K562 (cell line): ENCODE data around the gene UBE3D. TPM values are rescaled to one million over a fixed set of nuclear protein-coding genes. Genes with fewer than 3 reads are reported as not detected.

Source experiments
- ATAC-seq: fragments of 200-7000 bp; cut with Tn5 transposase; 3 replicates; pipeline ENCODE4 v1.9.1; 2020; ENCODE audit warnings: moderate library complexity
- BruUV-seq: library from RNA; stranded (reverse); fragments of 400-500 nt; replicated peaks from 2 replicates; lab custom pipeline; 2021; lab: Mats Ljungman, UMichigan
- CTCF ChIA-PET: fragments of 300-600 bp; formaldehyde crosslinking; extraction: SDS; loops from one replicate; lab custom pipeline; 2021; ENCODE audit warnings: low intra/inter-chr PET ratio; lab: Yijun Ruan, JAX
- POLR2A ChIA-PET: fragments of 300-600, 350-650 bp; sonication (Branson Sonifier 250); formaldehyde crosslinking; extraction: SDS; loops from one replicate; lab custom pipeline; 2021; ENCODE audit warnings: antibody characterized with exemption, inconsistent platforms; lab: Yijun Ruan, JAX
- DNase-seq, 4 experiments: peaks; one replicate each; pipeline versions ENCODE4 v3.0.0 to v3.0.0-alpha.2; 2011 to 2018; ENCODE audit warnings: low spot score in 3 of 4, mixed read lengths in 3 of 4; ENCODE audit errors: extremely low read depth in 1 of 4
- FAIRE-seq: peaks from 2 replicates; lab custom pipeline; 2011; peaks lifted over from hg19 to GRCh38; lab: Jason Lieb, UNC
- H2AFZ ChIP-seq: 2 replicates; pipeline ENCODE4 v1.6.0; 2011; ENCODE audit warnings: low read depth, low read length, control low read depth, inconsistent platforms
- H3K27ac ChIP-seq: fragments of 200-600 bp; 3 replicates; pipeline ENCODE4 v1.8.0; 2011; ENCODE audit warnings: low read depth, mild to moderate bottlenecking, control low read depth, inconsistent platforms, low read length, moderate library complexity, mixed read lengths; ENCODE audit errors: extremely low read depth
- H3K27me3 ChIP-seq, 2 experiments: fragments of 300-600 bp in 1 of 2; 2 replicates in 1 of 2; 3 replicates in 1 of 2; pipeline versions ENCODE4 v1.6.0 to v1.8.0; 2011; ENCODE audit warnings: inconsistent platforms in 2 of 2, low read length in 2 of 2, mild to moderate bottlenecking in 1 of 2, mixed read lengths in 1 of 2, moderate library complexity in 1 of 2; ENCODE audit not compliant: control insufficient read depth in 2 of 2, insufficient read depth in 2 of 2
- H3K36me3 ChIP-seq: fragments of 300-600 bp; 3 replicates; pipeline ENCODE4 v1.8.0; 2011; ENCODE audit warnings: mild to moderate bottlenecking, low read length, inconsistent platforms; ENCODE audit not compliant: control insufficient read depth, insufficient read depth
- H3K4me1 ChIP-seq, 2 experiments: fragments of 200-600 bp in 1 of 2; replicated peaks in 1 of 2; 2 replicates in 1 of 2; 3 replicates in 1 of 2; pipeline versions ENCODE4 v1.5.1 to v1.8.0; 2011; ENCODE audit warnings: inconsistent platforms in 2 of 2, low read length in 2 of 2, mild to moderate bottlenecking in 1 of 2, mixed read lengths in 1 of 2, moderate library complexity in 1 of 2; ENCODE audit not compliant: control insufficient read depth in 2 of 2, insufficient read depth in 2 of 2
- H3K4me2 ChIP-seq: 2 replicates; pipeline ENCODE4 v1.6.1; 2011; ENCODE audit warnings: low read length, control low read depth, inconsistent platforms, mixed read lengths; ENCODE audit not compliant: insufficient read depth
- H3K4me3 ChIP-seq: fragments of 200-600 bp; sonication (generic), shearing (Covaris generic); 2 replicates; pipeline ENCODE4 v1.5.1; 2016; ENCODE audit warnings: control low read depth, inconsistent platforms
- H3K79me2 ChIP-seq: fragments of 200-600 bp; 3 replicates; pipeline ENCODE4 v1.8.0; 2011; ENCODE audit warnings: low read length, inconsistent platforms; ENCODE audit not compliant: control insufficient read depth, insufficient read depth
- H3K9ac ChIP-seq, 2 experiments: 2 replicates each; pipeline versions ENCODE4 v1.6.0 to v1.6.1; 2011; ENCODE audit warnings: low read depth in 2 of 2, low read length in 2 of 2, control low read depth in 1 of 2, inconsistent platforms in 1 of 2, mild to moderate bottlenecking in 1 of 2, mixed read lengths in 1 of 2; ENCODE audit not compliant: insufficient read depth in 1 of 2
- H3K9me1 ChIP-seq: one replicate; pipeline ENCODE4 v1.6.0; 2011; ENCODE audit warnings: inconsistent platforms, mild to moderate bottlenecking, low read length, moderate library complexity; ENCODE audit not compliant: control insufficient read depth, insufficient read depth
- H3K9me3 ChIP-seq: replicated peaks from 2 replicates; pipeline ENCODE4 v1.5.1; 2011; ENCODE audit warnings: low read depth, low read length, inconsistent platforms; ENCODE audit not compliant: control insufficient read depth, insufficient read depth
- H4K20me1 ChIP-seq: replicated peaks from 2 replicates; pipeline ENCODE4 v1.6.1; 2011; ENCODE audit warnings: low read length, inconsistent platforms, mixed read lengths; ENCODE audit not compliant: control insufficient read depth, insufficient read depth
- CEBPB ChIP-seq: fragments of 450-650 bp; IDR thresholded peaks from 2 replicates; pipeline ENCODE4 v1.6.1; 2016; ENCODE audit warnings: missing genetic modification characterization, missing compliant biosample characterization
- ETS2 ChIP-seq: IDR thresholded peaks from 2 replicates; pipeline ENCODE4 v1.6.1; 2016; ENCODE audit warnings: borderline replicate concordance, missing genetic modification characterization, mild to moderate bottlenecking, moderate library complexity, missing compliant biosample characterization; ENCODE audit not compliant: poor library complexity, severe bottlenecking
- ILK ChIP-seq: fragments of 450-650 bp; IDR thresholded peaks from 2 replicates; pipeline ENCODE4 v1.6.1; 2016; ENCODE audit warnings: missing genetic modification characterization, low read depth, mild to moderate bottlenecking, missing compliant biosample characterization, moderate library complexity, borderline replicate concordance
- STAG1 ChIP-seq: sonication (generic); formaldehyde crosslinking; IDR thresholded peaks from 2 replicates; pipeline ENCODE4 v1.5.0; 2020; ENCODE audit warnings: missing genetic modification reagents, borderline replicate concordance
- TCF3 ChIP-seq: sonication (generic); formaldehyde crosslinking; IDR thresholded peaks from 2 replicates; pipeline ENCODE4 v1.4.0; 2020; ENCODE audit warnings: mild to moderate bottlenecking, missing genetic modification reagents
- ZNF589 ChIP-seq: fragments of 200-800 bp; sonication (Bioruptor generic); IDR thresholded peaks from 2 replicates; pipeline ENCODE4 v1.6.1; 2016; ENCODE audit warnings: low read depth, missing genetic modification characterization, missing compliant biosample characterization
- WGBS: fragments of 100-300 bp; shearing (Covaris generic); methylation state at CpG from one replicate; pipeline ENCODE4 v1.1.6; 2016; ENCODE audit warnings: low coverage, mixed read lengths; ENCODE audit not compliant: insufficient coverage; ENCODE audit errors: missing lambda C conversion rate; 5-methylcytosine and 5-hydroxymethylcytosine counted together
- in situ Hi-C: fragments of 300-500 bp; cut with MboI; formaldehyde crosslinking; loops from 4 replicates; pipeline ENCODE4 v1.15.0; 2018; ENCODE audit warnings: inconsistent platforms, mixed read lengths
- intact Hi-C: fragments of 100-400 bp; cut with micrococcal nuclease; formaldehyde crosslinking; loops from 2 replicates; pipeline ENCODE4 v1.14.2; 2022
- polyA plus RNA-seq, 8 experiments: library from polyadenylated mRNA; depleted of rRNA in 4 of 8; stranded (reverse) in 5 of 8; unstranded in 3 of 8; fragments of >200 nt; fragmentation: Nextera tagmentation in 2 of 8; fragmentation: Illumina TruSeq in 1 of 8; extraction: Ambion mirVana in 2 of 8; extraction: Trizol in 1 of 8; gene quantifications; 2 replicates each; pipeline versions ENCODE4 v1.2.1 to v1.2.3, GENCODE V29; 2011 to 2014; ENCODE audit warnings: inconsistent platforms in 1 of 8, missing spikeins in 1 of 8
- total RNA-seq, 7 experiments: library from RNA; depleted of rRNA in 6 of 7; stranded (reverse); fragments of >200 nt in 6 of 7; fragmentation: Illumina TruSeq in 2 of 7; extraction: Trizol in 2 of 7; gene quantifications; 2 replicates each; pipeline versions ENCODE4 v1.2.1 to v1.2.3, GENCODE V29; 2011 to 2021; ENCODE audit warnings: low replicate concordance in 1 of 7
- TF ChIP-seq, protein P1 (sequence below): fragments of 200-800 bp; sonication (Bioruptor generic); IDR thresholded peaks from 2 replicates; pipeline ENCODE4 v1.6.1; 2017; ENCODE audit warnings: missing genetic modification characterization, missing compliant biosample characterization
- TF ChIP-seq, protein P2 (sequence below): fragments of 200-600 bp; sonication (generic); IDR thresholded peaks from one replicate; pipeline ENCODE4 v1.6.1; 2012; ENCODE audit warnings: mild to moderate bottlenecking, low read depth, low read length, inconsistent platforms

UBE3D gene
- total and polyA plus RNA-seq, 9 of the 15 experiments (the other 6 are each of a cell fraction or from before 2014, with no cell fraction given), result 9.4 to 17.6 (median 11.9) TPM

DNA sequence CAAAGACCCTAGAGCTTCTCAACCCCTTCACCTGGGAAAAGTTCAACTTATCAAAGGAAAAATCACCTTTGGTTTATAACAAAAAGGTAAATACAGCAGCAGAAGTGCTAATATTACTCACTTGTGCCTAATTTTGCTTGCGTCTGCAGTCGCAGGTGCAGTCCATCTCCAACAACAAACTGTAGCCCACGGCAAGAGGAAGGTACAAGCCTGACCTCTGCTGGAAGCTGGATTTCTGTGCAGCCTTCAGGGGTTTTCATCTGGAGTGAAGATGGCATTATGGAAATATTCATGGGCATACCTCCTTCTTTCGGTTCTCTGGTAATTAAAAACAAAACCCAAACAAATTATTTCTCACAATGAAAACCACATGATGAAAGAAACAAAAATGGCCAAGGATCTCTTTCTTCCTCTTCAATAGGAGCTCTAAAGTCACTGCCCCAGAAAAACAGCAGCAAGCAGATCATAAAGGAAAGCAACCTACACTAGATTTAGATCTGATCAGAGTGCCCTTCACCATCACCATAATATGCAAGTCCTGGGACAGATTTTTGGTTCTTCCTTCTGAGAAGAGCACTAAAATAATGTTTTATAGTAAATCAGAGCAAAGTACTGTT is 7.8 kb downstream of the UBE3D start:
- no peak overlapping the region for H3K9ac ChIP-seq
- no peak overlapping the region for H3K27ac ChIP-seq
- no peak overlapping the region for H3K4me3 ChIP-seq
- intact Hi-C loops, result loop anchor here (1.0 to 10.0 kb wide), 6 partner anchors 173 to 788 kb away; no protein-coding TSS in a partner anchor
- in situ Hi-C loops, result loop anchor here (5.0 to 25.0 kb wide), 3 partner anchors 313 to 806 kb away; no protein-coding TSS in a partner anchor
- ATAC-seq, result peak; percentile 78
- no peaks in the 10 kb centered on the region for H3K79me2 ChIP-seq
- CTCF ChIA-PET, result interaction anchor here (0.7 to 4.2 kb wide), 4 partner anchors 216 to 806 kb away, joined by 3 to 21 read pairs (median 5); no protein-coding TSS in a partner anchor
- no peak overlapping the region for H3K4me2 ChIP-seq
- H3K36me3 ChIP-seq, result peaks cover 39% of the 10 kb centered on the region
- H3K9me3 ChIP-seq, result no peaks in the 10 kb centered on the region
- peak; percentile 73 for FAIRE-seq
- no peaks in the 10 kb centered on the region for H4K20me1 ChIP-seq
- H3K27me3 ChIP-seq, result no peaks in the 10 kb centered on the region
- 47% methylated on average over 4 of the region's 4 CpGs for WGBS
- DNase-seq, result peak; percentile 17 to 57 (median 30)
- no peak overlapping the region for H2AFZ ChIP-seq
- no TSS peak for BruUV-seq
- H3K4me1 ChIP-seq, result no peaks in the 10 kb centered on the region; a peak in 1 of 5 replicates
- POLR2A ChIA-PET, result interaction anchor here (0.6 to 0.9 kb wide), 2 partner anchors 8 to 11 kb away, joined by 4 to 5 read pairs; partner anchors contain the start of gene UBE3D
- no peaks in the 10 kb centered on the region for H3K9me1 ChIP-seq
- TF ChIP-seq ETS2 (tag), result no peak
- TF ChIP-seq, protein P1, sequence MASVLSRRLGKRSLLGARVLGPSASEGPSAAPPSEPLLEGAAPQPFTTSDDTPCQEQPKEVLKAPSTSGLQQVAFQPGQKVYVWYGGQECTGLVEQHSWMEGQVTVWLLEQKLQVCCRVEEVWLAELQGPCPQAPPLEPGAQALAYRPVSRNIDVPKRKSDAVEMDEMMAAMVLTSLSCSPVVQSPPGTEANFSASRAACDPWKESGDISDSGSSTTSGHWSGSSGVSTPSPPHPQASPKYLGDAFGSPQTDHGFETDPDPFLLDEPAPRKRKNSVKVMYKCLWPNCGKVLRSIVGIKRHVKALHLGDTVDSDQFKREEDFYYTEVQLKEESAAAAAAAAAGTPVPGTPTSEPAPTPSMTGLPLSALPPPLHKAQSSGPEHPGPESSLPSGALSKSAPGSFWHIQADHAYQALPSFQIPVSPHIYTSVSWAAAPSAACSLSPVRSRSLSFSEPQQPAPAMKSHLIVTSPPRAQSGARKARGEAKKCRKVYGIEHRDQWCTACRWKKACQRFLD, result no peak
- TF ChIP-seq ZNF589 (CRISPR knock-in tag), result no peak
- no peak for TF ChIP-seq CEBPB (tag)
- TF ChIP-seq, protein P2, sequence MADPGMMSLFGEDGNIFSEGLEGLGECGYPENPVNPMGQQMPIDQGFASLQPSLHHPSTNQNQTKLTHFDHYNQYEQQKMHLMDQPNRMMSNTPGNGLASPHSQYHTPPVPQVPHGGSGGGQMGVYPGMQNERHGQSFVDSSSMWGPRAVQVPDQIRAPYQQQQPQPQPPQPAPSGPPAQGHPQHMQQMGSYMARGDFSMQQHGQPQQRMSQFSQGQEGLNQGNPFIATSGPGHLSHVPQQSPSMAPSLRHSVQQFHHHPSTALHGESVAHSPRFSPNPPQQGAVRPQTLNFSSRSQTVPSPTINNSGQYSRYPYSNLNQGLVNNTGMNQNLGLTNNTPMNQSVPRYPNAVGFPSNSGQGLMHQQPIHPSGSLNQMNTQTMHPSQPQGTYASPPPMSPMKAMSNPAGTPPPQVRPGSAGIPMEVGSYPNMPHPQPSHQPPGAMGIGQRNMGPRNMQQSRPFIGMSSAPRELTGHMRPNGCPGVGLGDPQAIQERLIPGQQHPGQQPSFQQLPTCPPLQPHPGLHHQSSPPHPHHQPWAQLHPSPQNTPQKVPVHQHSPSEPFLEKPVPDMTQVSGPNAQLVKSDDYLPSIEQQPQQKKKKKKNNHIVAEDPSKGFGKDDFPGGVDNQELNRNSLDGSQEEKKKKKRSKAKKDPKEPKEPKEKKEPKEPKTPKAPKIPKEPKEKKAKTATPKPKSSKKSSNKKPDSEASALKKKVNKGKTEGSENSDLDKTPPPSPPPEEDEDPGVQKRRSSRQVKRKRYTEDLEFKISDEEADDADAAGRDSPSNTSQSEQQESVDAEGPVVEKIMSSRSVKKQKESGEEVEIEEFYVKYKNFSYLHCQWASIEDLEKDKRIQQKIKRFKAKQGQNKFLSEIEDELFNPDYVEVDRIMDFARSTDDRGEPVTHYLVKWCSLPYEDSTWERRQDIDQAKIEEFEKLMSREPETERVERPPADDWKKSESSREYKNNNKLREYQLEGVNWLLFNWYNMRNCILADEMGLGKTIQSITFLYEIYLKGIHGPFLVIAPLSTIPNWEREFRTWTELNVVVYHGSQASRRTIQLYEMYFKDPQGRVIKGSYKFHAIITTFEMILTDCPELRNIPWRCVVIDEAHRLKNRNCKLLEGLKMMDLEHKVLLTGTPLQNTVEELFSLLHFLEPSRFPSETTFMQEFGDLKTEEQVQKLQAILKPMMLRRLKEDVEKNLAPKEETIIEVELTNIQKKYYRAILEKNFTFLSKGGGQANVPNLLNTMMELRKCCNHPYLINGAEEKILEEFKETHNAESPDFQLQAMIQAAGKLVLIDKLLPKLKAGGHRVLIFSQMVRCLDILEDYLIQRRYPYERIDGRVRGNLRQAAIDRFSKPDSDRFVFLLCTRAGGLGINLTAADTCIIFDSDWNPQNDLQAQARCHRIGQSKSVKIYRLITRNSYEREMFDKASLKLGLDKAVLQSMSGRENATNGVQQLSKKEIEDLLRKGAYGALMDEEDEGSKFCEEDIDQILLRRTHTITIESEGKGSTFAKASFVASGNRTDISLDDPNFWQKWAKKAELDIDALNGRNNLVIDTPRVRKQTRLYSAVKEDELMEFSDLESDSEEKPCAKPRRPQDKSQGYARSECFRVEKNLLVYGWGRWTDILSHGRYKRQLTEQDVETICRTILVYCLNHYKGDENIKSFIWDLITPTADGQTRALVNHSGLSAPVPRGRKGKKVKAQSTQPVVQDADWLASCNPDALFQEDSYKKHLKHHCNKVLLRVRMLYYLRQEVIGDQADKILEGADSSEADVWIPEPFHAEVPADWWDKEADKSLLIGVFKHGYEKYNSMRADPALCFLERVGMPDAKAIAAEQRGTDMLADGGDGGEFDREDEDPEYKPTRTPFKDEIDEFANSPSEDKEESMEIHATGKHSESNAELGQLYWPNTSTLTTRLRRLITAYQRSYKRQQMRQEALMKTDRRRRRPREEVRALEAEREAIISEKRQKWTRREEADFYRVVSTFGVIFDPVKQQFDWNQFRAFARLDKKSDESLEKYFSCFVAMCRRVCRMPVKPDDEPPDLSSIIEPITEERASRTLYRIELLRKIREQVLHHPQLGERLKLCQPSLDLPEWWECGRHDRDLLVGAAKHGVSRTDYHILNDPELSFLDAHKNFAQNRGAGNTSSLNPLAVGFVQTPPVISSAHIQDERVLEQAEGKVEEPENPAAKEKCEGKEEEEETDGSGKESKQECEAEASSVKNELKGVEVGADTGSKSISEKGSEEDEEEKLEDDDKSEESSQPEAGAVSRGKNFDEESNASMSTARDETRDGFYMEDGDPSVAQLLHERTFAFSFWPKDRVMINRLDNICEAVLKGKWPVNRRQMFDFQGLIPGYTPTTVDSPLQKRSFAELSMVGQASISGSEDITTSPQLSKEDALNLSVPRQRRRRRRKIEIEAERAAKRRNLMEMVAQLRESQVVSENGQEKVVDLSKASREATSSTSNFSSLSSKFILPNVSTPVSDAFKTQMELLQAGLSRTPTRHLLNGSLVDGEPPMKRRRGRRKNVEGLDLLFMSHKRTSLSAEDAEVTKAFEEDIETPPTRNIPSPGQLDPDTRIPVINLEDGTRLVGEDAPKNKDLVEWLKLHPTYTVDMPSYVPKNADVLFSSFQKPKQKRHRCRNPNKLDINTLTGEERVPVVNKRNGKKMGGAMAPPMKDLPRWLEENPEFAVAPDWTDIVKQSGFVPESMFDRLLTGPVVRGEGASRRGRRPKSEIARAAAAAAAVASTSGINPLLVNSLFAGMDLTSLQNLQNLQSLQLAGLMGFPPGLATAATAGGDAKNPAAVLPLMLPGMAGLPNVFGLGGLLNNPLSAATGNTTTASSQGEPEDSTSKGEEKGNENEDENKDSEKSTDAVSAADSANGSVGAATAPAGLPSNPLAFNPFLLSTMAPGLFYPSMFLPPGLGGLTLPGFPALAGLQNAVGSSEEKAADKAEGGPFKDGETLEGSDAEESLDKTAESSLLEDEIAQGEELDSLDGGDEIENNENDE, result no peak
- TF ChIP-seq TCF3, result no peak
- TF ChIP-seq ILK (tag), result no peak
- TF ChIP-seq STAG1, result peak; percentile 64; the same call in 1 of the 2 replicates
